H9 (cell line): ENCODE measurements around the gene MS4A18. TPM values are rescaled to one million over a fixed set of nuclear protein-coding genes. Genes with fewer than 3 reads are reported as not detected.

ENCODE experiments used
- DNase-seq: peaks from one replicate; pipeline ENCODE4 v3.0.0-alpha.2; 2017
- H2AFZ ChIP-seq: one replicate; pipeline ENCODE4 v1.6.1; 2013; ENCODE audit warnings: mild to moderate bottlenecking, low read length, control low read depth, moderate library complexity
- H2AK5ac ChIP-seq: 2 replicates; pipeline ENCODE4 v1.6.1; 2013; ENCODE audit warnings: low read length, control low read depth, mixed read lengths; ENCODE audit not compliant: insufficient read length
- H2BK120ac ChIP-seq: one replicate; pipeline ENCODE4 v1.6.1; 2013; ENCODE audit warnings: low read depth, mild to moderate bottlenecking, low read length, control low read depth, inconsistent platforms; ENCODE audit not compliant: poor library complexity, severe bottlenecking
- H2BK12ac ChIP-seq: 2 replicates; pipeline ENCODE4 v1.6.1; 2013; ENCODE audit warnings: low read length, control low read depth, mixed read lengths, low read depth; ENCODE audit not compliant: insufficient read length
- H2BK15ac ChIP-seq: 2 replicates; pipeline ENCODE4 v1.6.1; 2013; ENCODE audit warnings: low read depth, low read length, control low read depth
- H2BK20ac ChIP-seq: one replicate; pipeline ENCODE4 v1.6.1; 2013; ENCODE audit warnings: low read depth, mild to moderate bottlenecking, low read length, control low read depth, inconsistent platforms; ENCODE audit not compliant: poor library complexity, severe bottlenecking
- H2BK5ac ChIP-seq: 2 replicates; pipeline ENCODE4 v1.6.1; 2013; ENCODE audit warnings: low read length, control low read depth, mixed read lengths; ENCODE audit not compliant: insufficient read length
- H3K14ac ChIP-seq: 2 replicates; pipeline ENCODE4 v1.6.1; 2013; ENCODE audit warnings: low read length, control low read depth; ENCODE audit not compliant: insufficient read depth
- H3K18ac ChIP-seq: 2 replicates; pipeline ENCODE4 v1.6.1; 2013; ENCODE audit warnings: low read depth, mild to moderate bottlenecking, mixed read lengths, low read length, control low read depth; ENCODE audit not compliant: insufficient read length
- H3K23ac ChIP-seq: 2 replicates; pipeline ENCODE4 v1.6.1; 2013; ENCODE audit warnings: low read length, control low read depth, mixed read lengths, low read depth; ENCODE audit not compliant: insufficient read length
- H3K23me2 ChIP-seq: 2 replicates; pipeline ENCODE4 v1.6.1; 2013; ENCODE audit warnings: low read depth, mild to moderate bottlenecking, mixed read lengths, low read length, control low read depth; ENCODE audit not compliant: insufficient read length, poor library complexity, severe bottlenecking
- H3K27ac ChIP-seq: 2 replicates; pipeline ENCODE4 v1.5.1; 2013; ENCODE audit warnings: low read length, control low read depth, mixed read lengths, low read depth; ENCODE audit not compliant: insufficient read length
- H3K27me3 ChIP-seq: 2 replicates; pipeline ENCODE4 v1.6.1; 2013; ENCODE audit warnings: low read length, control low read depth, inconsistent platforms; ENCODE audit not compliant: insufficient read depth
- H3K4ac ChIP-seq: 2 replicates; pipeline ENCODE4 v1.6.1; 2013; ENCODE audit warnings: low read depth, mild to moderate bottlenecking, control low read depth, inconsistent platforms, low read length, moderate library complexity
- H3K4me1 ChIP-seq: 2 replicates; pipeline ENCODE4 v1.6.1; 2013; ENCODE audit warnings: low read length, control low read depth, inconsistent platforms; ENCODE audit not compliant: insufficient read depth
- H3K4me2 ChIP-seq: 2 replicates; pipeline ENCODE4 v1.6.1; 2013; ENCODE audit warnings: low read length, control low read depth, mixed read lengths; ENCODE audit not compliant: insufficient read length, insufficient read depth
- H3K56ac ChIP-seq: 2 replicates; pipeline ENCODE4 v1.6.1; 2013; ENCODE audit warnings: low read depth, mild to moderate bottlenecking, mixed read lengths, low read length, control low read depth; ENCODE audit not compliant: insufficient read length
- H3K79me1 ChIP-seq: 2 replicates; pipeline ENCODE4 v1.6.1; 2013; ENCODE audit warnings: low read depth, mild to moderate bottlenecking, moderate library complexity, low read length, control low read depth, inconsistent platforms; ENCODE audit not compliant: insufficient read depth, poor library complexity, severe bottlenecking
- H3K79me2 ChIP-seq: 2 replicates; pipeline ENCODE4 v1.6.1; 2013; ENCODE audit warnings: low read length, control low read depth, inconsistent platforms; ENCODE audit not compliant: insufficient read depth
- H3K9ac ChIP-seq: 2 replicates; pipeline ENCODE4 v1.6.1; 2013; ENCODE audit warnings: low read length, control low read depth, mixed read lengths; ENCODE audit not compliant: insufficient read length; ENCODE audit errors: extremely low read depth
- H3K9me3 ChIP-seq: one replicate; pipeline ENCODE4 v1.6.1; 2013; ENCODE audit warnings: low read depth, low read length, inconsistent platforms; ENCODE audit not compliant: control insufficient read depth
- H3T11ph ChIP-seq: one replicate; pipeline ENCODE4 v1.6.1; 2013; ENCODE audit warnings: mild to moderate bottlenecking, low read length, control low read depth, inconsistent platforms
- H4K20me1 ChIP-seq: one replicate; pipeline ENCODE4 v1.6.1; 2013; ENCODE audit not compliant: control insufficient read depth, insufficient read length, insufficient read depth
- H4K5ac ChIP-seq: 2 replicates; pipeline ENCODE4 v1.6.1; 2013; ENCODE audit warnings: low read depth, mild to moderate bottlenecking, mixed read lengths, low read length, control low read depth; ENCODE audit not compliant: insufficient read length
- H4K8ac ChIP-seq: replicated peaks from 2 replicates; pipeline ENCODE4 v1.6.1; 2013; ENCODE audit warnings: low read length, control low read depth, mixed read lengths, low read depth; ENCODE audit not compliant: insufficient read length
- H4K91ac ChIP-seq: 2 replicates; pipeline ENCODE4 v1.6.1; 2013; ENCODE audit warnings: low read depth, mild to moderate bottlenecking, moderate library complexity, mixed read lengths, low read length, control low read depth; ENCODE audit not compliant: insufficient read length
- H3K27ac Mint-ChIP-seq, 3 experiments: 2 replicates in 2 of 3; 3 replicates in 1 of 3; pipeline ENCODE4 v1.8.0; 2020 to 2021; ENCODE audit warnings: mixed read lengths in 3 of 3, mild to moderate bottlenecking in 1 of 3, moderate library complexity in 1 of 3
- H3K27me3 Mint-ChIP-seq: 2 replicates; pipeline ENCODE4 v1.8.0; 2021; ENCODE audit warnings: low read depth, mild to moderate bottlenecking, moderate library complexity, mixed read lengths
- H3K36me3 Mint-ChIP-seq, 3 experiments: 2 replicates in 2 of 3; 3 replicates in 1 of 3; pipeline ENCODE4 v1.8.0; 2020 to 2021; ENCODE audit warnings: low read depth in 3 of 3, mixed read lengths in 3 of 3; ENCODE audit not compliant: insufficient read depth in 1 of 3
- H3K4me1 Mint-ChIP-seq, 2 experiments: 2 replicates each; pipeline ENCODE4 v1.8.0; 2020; ENCODE audit warnings: mixed read lengths in 2 of 2
- H3K4me3 Mint-ChIP-seq, 2 experiments: 2 replicates in 1 of 2; 3 replicates in 1 of 2; pipeline ENCODE4 v1.8.0; 2020 to 2021; ENCODE audit warnings: mild to moderate bottlenecking in 2 of 2, mixed read lengths in 2 of 2, moderate library complexity in 1 of 2
- H3K9me3 Mint-ChIP-seq, 2 experiments: 2 replicates in 1 of 2; 3 replicates in 1 of 2; pipeline ENCODE4 v1.8.0; 2020; ENCODE audit warnings: mild to moderate bottlenecking in 2 of 2, mixed read lengths in 2 of 2, moderate library complexity in 1 of 2
- WGBS: extraction: QIAGEN DNeasy Blood & Tissue Kit; methylation state at CpG from one replicate; pipeline ENCODE4 v1.1.7; 2013; ENCODE audit warnings: missing lambda C conversion rate, low lambda C conversion rate, mixed read lengths; ENCODE audit not compliant: insufficient read length; ENCODE audit errors: extremely low coverage; 5-methylcytosine and 5-hydroxymethylcytosine counted together
- total RNA-seq: library from RNA; stranded (reverse); gene quantifications from 2 replicates; pipeline ENCODE4 v1.2.1, GENCODE V29; 2021
- TF ChIP-seq, protein P1 (sequence below): fragments of 200-600 bp; sonication (generic); conservative IDR thresholded peaks from 3 replicates; pipeline ENCODE4 v1.8.0; 2021; ENCODE audit warnings: antibody characterized with exemption, mild to moderate bottlenecking

Gene MS4A18
- total RNA-seq, 1 experiment from 2014 or later = not detected

DNA sequence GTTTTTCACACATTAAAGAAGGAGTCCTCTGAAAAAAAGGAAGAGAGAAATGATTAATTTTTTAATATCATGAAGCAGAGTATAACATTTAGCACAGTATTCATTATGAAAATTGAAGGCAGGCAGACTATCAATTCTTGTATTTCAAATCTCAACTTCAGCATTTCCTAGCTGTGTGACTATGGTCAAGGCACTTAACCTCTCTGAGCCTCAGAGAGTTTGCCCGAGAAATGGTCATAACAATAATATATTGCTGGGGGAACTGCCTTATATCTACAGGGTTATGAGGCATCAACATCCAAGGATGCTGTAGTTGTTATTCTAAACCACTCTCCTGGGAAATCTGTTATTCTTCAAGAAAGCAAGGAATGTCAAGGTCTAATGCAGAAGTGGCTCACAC, 1.1 kb downstream of the MS4A18 start:
- Histone ChIP-seq H3K23ac (no peak overlapping the region), H3K14ac (no peak overlapping the region), H2BK15ac (no peak overlapping the region), H3K23me2 (no peaks in the 10 kb centered on the region), H4K20me1 (no peaks in the 10 kb centered on the region), H3K9me3 (no peaks in the 10 kb centered on the region), H2AFZ (no peak overlapping the region), H2BK120ac (no peak overlapping the region), H4K5ac (no peak overlapping the region), H3K79me2 (no peaks in the 10 kb centered on the region), H3T11ph (no peak overlapping the region), H3K4me1 (no peaks in the 10 kb centered on the region), H3K27me3 (no peaks in the 10 kb centered on the region), H2AK5ac (no peak overlapping the region), H3K4me2 (no peak overlapping the region), H3K9ac (no peak overlapping the region), H3K18ac (no peak overlapping the region), H3K27ac (no peak overlapping the region), H3K56ac (no peak overlapping the region), H3K4ac (no peak overlapping the region), H2BK12ac (no peak overlapping the region), H4K8ac (no peak overlapping the region), H4K91ac (no peak overlapping the region), H2BK5ac (no peak overlapping the region), H2BK20ac (no peak overlapping the region), H3K79me1 (no peaks in the 10 kb centered on the region)
- Mint-ChIP-seq H3K9me3 (no peaks in the 10 kb centered on the region), H3K4me3 (no peak overlapping the region), H3K27me3 (peaks cover 16% of the 10 kb centered on the region), H3K36me3 (no peaks in the 10 kb centered on the region), H3K27ac (no peak overlapping the region), H3K4me1 (peaks cover 10 to 12% of the 10 kb centered on the region in 2 experiments; a peak in 2 of 4 replicates)
- no CpG with 5 or more reads among the region's 1 CpG for WGBS
- DNase-seq = no peak
- TF ChIP-seq, protein P1, sequence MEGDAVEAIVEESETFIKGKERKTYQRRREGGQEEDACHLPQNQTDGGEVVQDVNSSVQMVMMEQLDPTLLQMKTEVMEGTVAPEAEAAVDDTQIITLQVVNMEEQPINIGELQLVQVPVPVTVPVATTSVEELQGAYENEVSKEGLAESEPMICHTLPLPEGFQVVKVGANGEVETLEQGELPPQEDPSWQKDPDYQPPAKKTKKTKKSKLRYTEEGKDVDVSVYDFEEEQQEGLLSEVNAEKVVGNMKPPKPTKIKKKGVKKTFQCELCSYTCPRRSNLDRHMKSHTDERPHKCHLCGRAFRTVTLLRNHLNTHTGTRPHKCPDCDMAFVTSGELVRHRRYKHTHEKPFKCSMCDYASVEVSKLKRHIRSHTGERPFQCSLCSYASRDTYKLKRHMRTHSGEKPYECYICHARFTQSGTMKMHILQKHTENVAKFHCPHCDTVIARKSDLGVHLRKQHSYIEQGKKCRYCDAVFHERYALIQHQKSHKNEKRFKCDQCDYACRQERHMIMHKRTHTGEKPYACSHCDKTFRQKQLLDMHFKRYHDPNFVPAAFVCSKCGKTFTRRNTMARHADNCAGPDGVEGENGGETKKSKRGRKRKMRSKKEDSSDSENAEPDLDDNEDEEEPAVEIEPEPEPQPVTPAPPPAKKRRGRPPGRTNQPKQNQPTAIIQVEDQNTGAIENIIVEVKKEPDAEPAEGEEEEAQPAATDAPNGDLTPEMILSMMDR = no peak
